Measurements from ENCODE around the gene PRSS38. TPM values are rescaled to one million over a fixed set of nuclear protein-coding genes. Genes with fewer than 3 reads are reported as not detected.

Gene PRSS38
- polyA plus RNA-seq, 1 donor (not counting 4 experiments of a cell fraction or from before 2014, with no cell fraction given): not detected

- Histone ChIP-seq H3K27me3 (ENCODE audit: control insufficient read depth, extremely low read depth, insufficient read depth, low read length) (peaks cover 13% of the 10 kb centered on the region), H3K36me3 (ENCODE audit: control insufficient read depth in 2 of 2, extremely low read depth in 1 of 2, insufficient read depth in 2 of 2, low read length in 2 of 2) (no peaks in the 10 kb centered on the region), H4K20me1 (ENCODE audit: control insufficient read depth, extremely low read depth, insufficient read depth, low read length) (no peaks in the 10 kb centered on the region), H3K4me3 (ENCODE audit: control insufficient read depth in 2 of 3, extremely low read depth in 1 of 3, insufficient read depth in 2 of 3, low read depth in 1 of 3, low read length in 3 of 3) (no peak overlapping the region), H3K27ac (ENCODE audit: control insufficient read depth, insufficient read depth, low read length) (no peak overlapping the region), H3K4me1 (ENCODE audit: control insufficient read depth, extremely low read depth, insufficient read depth, low read length) (peaks cover 3% of the 10 kb centered on the region), H3K9ac (ENCODE audit: control insufficient read depth, extremely low read depth, insufficient read depth, low read length) (no peak overlapping the region), H3K4me2 (ENCODE audit: control insufficient read depth, extremely low read depth, insufficient read depth, low read depth, low read length) (no peak overlapping the region), H3K9me1 (ENCODE audit: control insufficient read depth, extremely low read depth, insufficient read depth, low read length) (no peaks in the 10 kb centered on the region), H3K9me3 (ENCODE audit: control insufficient read depth, low read depth, low read length) (no peaks in the 10 kb centered on the region), H2AFZ (ENCODE audit: control insufficient read depth, low read length) (no peak overlapping the region), H3K79me2 (ENCODE audit: control insufficient read depth, insufficient read depth, low read length) (no peaks in the 10 kb centered on the region)
- no peak for DNase-seq (ENCODE audit: low read depth, low spot score)
- FAIRE-seq: no peak
- dilution Hi-C loops (cut with MboI; ENCODE audit: extremely low pct_ligation_motif_present, low sequenced_read_pairs): loop anchor here (10.0 kb wide), 1 partner anchor 131 kb away; no protein-coding TSS in a partner anchor
- TF ChIP-seq EZH2 (IDR thresholded peaks at IDR 0.05; ENCODE audit: low read length): no peak
- TF ChIP-seq CTCF (optimal IDR thresholded peaks at IDR 0.05 in 1 of 3, IDR thresholded peaks at IDR 0.05 in 1 of 3, conservative IDR thresholded peaks at IDR 0.05 in 1 of 3; ENCODE audit: extremely low read depth in 1 of 3, insufficient read depth in 2 of 3, low read length in 3 of 3): no peak
These were observed 22.2 kb upstream of the PRSS38 start for GRCh38 chr1:227793079-227793947.

- H3K27me3 ChIP-seq (ENCODE audit: control insufficient read depth, extremely low read depth, insufficient read depth, low read length): peaks cover 17% of the 10 kb centered on the region
- FAIRE-seq (no peak), DNase-seq (ENCODE audit: low read depth, low spot score) (no peak)
- H3K4me2 ChIP-seq (ENCODE audit: control insufficient read depth, extremely low read depth, insufficient read depth, low read depth, low read length): no peak overlapping the region
- no peak overlapping the region for H3K4me3 ChIP-seq (ENCODE audit: control insufficient read depth in 2 of 3, extremely low read depth in 1 of 3, insufficient read depth in 2 of 3, low read depth in 1 of 3, low read length in 3 of 3)
- no peak overlapping the region for H2AFZ ChIP-seq (ENCODE audit: control insufficient read depth, low read length)
- no peaks in the 10 kb centered on the region for H3K79me2 ChIP-seq (ENCODE audit: control insufficient read depth, insufficient read depth, low read length)
- H3K36me3 ChIP-seq (ENCODE audit: control insufficient read depth in 2 of 2, extremely low read depth in 1 of 2, insufficient read depth in 2 of 2, low read length in 2 of 2): no peaks in the 10 kb centered on the region
- no peak overlapping the region for H3K27ac ChIP-seq (ENCODE audit: control insufficient read depth, insufficient read depth, low read length)
- no peaks in the 10 kb centered on the region for H3K9me3 ChIP-seq (ENCODE audit: control insufficient read depth, low read depth, low read length)
- dilution Hi-C loops (cut with MboI; ENCODE audit: extremely low pct_ligation_motif_present, low sequenced_read_pairs): loop anchor here (10.0 kb wide), 1 partner anchor 131 kb away; no protein-coding TSS in a partner anchor
- TF ChIP-seq EZH2 (IDR thresholded peaks at IDR 0.05; ENCODE audit: low read length): no peak
- TF ChIP-seq CTCF (optimal IDR thresholded peaks at IDR 0.05 in 1 of 3, IDR thresholded peaks at IDR 0.05 in 1 of 3, conservative IDR thresholded peaks at IDR 0.05 in 1 of 3; ENCODE audit: extremely low read depth in 1 of 3, insufficient read depth in 2 of 3, low read length in 3 of 3): no peak
- H3K9ac ChIP-seq (ENCODE audit: control insufficient read depth, extremely low read depth, insufficient read depth, low read length): no peak overlapping the region
- H4K20me1 ChIP-seq (ENCODE audit: control insufficient read depth, extremely low read depth, insufficient read depth, low read length): no peaks in the 10 kb centered on the region
- peaks cover 3% of the 10 kb centered on the region for H3K4me1 ChIP-seq (ENCODE audit: control insufficient read depth, extremely low read depth, insufficient read depth, low read length)
- H3K9me1 ChIP-seq (ENCODE audit: control insufficient read depth, extremely low read depth, insufficient read depth, low read length): no peaks in the 10 kb centered on the region
These were observed 21.3 kb upstream of the PRSS38 start for GRCh38 chr1:227793948-227794816.
